ENCODE results near the gene BSDC1. TPM values are rescaled to one million over a fixed set of nuclear protein-coding genes. Genes with fewer than 3 reads are reported as not detected.

Gene BSDC1
- total RNA-seq, 1 donor from 2014 or later, result 63.2 TPM

- H3K36me3 ChIP-seq, result peaks cover 66% of the 10 kb centered on the region
- H3K27me3 ChIP-seq (ENCODE audit: low read depth), result no peaks in the 10 kb centered on the region
- DNase-seq, result no peak
- intact Hi-C loops (cut with DNase I), result no loop called here
- no peak for TF ChIP-seq CTCF (IDR thresholded peaks at IDR 0.05)
- peaks cover 15% of the 10 kb centered on the region for H3K4me1 ChIP-seq
- ATAC-seq, result no peak
- no peak overlapping the region for H3K4me3 ChIP-seq
- no peaks in the 10 kb centered on the region for H3K9me3 ChIP-seq
- no peak overlapping the region for H3K27ac ChIP-seq
Measured at GRCh38 chr1:32365445-32365844, 28.8 kb downstream of the BSDC1 start.

- H3K27me3 ChIP-seq (ENCODE audit: low read depth), result no peaks in the 10 kb centered on the region
- intact Hi-C loops (cut with DNase I), result no loop called here
- ATAC-seq (no peak), DNase-seq (no peak)
- peaks cover 15% of the 10 kb centered on the region for H3K4me1 ChIP-seq
- TF ChIP-seq CTCF (IDR thresholded peaks at IDR 0.05), result no peak
- H3K27ac ChIP-seq, result no peak overlapping the region
- H3K4me3 ChIP-seq, result no peak overlapping the region
- H3K9me3 ChIP-seq, result no peaks in the 10 kb centered on the region
- peaks cover 60% of the 10 kb centered on the region for H3K36me3 ChIP-seq
Measured at GRCh38 chr1:32364836-32365235, 29.4 kb downstream of the BSDC1 start.

- peak in 1 of 2 donors; percentile 22 for ATAC-seq
Measured at GRCh38 chr1:32363713-32364112, 30.5 kb downstream of the BSDC1 start.

GRCh38 chr1:32362474-32363313 lies 31.5 kb downstream of the BSDC1 start, which contains the start of the genes FAM229A and TSSK3:
FAM229A (minus strand) TSS chr1:32362485; CDS start chr1:32362091, 394 bp downstream.
TSSK3 (plus strand) TSS chr1:32362539; CDS start chr1:32362702, 163 bp downstream.
- peak within 1 kb of the TSS; percentile 44 for H3K4me3 ChIP-seq
- no peaks in the 10 kb centered on the region for H3K27me3 ChIP-seq (ENCODE audit: low read depth)
- peaks cover 15% of the 10 kb centered on the region for H3K4me1 ChIP-seq
- no peak for ATAC-seq
- intact Hi-C loops (cut with DNase I), result no loop called here
- peak within 1 kb of the TSS; percentile 39 for H3K27ac ChIP-seq
- no peak for DNase-seq
- peaks cover 38% of the 10 kb centered on the region for H3K36me3 ChIP-seq
- H3K9me3 ChIP-seq, result no peaks in the 10 kb centered on the region
- TF ChIP-seq CTCF (IDR thresholded peaks at IDR 0.05), result no peak

More at GRCh38 chr1:32363713-32364112, 30.5 kb downstream of the BSDC1 start:
- Histone ChIP-seq H3K27ac (no peak overlapping the region), H3K9me3 (no peaks in the 10 kb centered on the region), H3K4me1 (peaks cover 15% of the 10 kb centered on the region), H3K36me3 (peaks cover 48% of the 10 kb centered on the region), H3K4me3 (no peak overlapping the region), H3K27me3 (ENCODE audit: low read depth) (no peaks in the 10 kb centered on the region)
- DNase-seq, result no peak
- no peak for TF ChIP-seq CTCF (IDR thresholded peaks at IDR 0.05)
- intact Hi-C loops (cut with DNase I), result no loop called here

GRCh38 chr1:32361674-32362473 lies 32.4 kb downstream of the BSDC1 start:
- peak; percentile 57 for DNase-seq

More at GRCh38 chr1:32361674-32362473, 32.4 kb downstream of the BSDC1 start:
- Histone ChIP-seq H3K27ac (peak overlapping the region; percentile 39), H3K27me3 (ENCODE audit: low read depth) (no peaks in the 10 kb centered on the region), H3K4me1 (peaks cover 15% of the 10 kb centered on the region), H3K9me3 (no peaks in the 10 kb centered on the region), H3K36me3 (peaks cover 30% of the 10 kb centered on the region), H3K4me3 (peak overlapping the region; percentile 44)
- peak; percentile 72 to 76 for ATAC-seq
- intact Hi-C loops (cut with DNase I), result no loop called here
- peak; percentile 49 for TF ChIP-seq CTCF (IDR thresholded peaks at IDR 0.05)
